H1 (cell line): ENCODE data around the gene SF3B3. TPM values are rescaled to one million over a fixed set of nuclear protein-coding genes. Genes with fewer than 3 reads are reported as not detected.

Source experiments
- CTCF ChIA-PET: fragments of 300-600 bp; sonication (Branson Sonifier 250); formaldehyde crosslinking; loops from one replicate; lab custom pipeline; 2021; ENCODE audit not compliant: partially characterized antibody; lab: Charles Lee
- POLR2A ChIA-PET: fragments of 300-600 bp; sonication (Branson Sonifier 250); formaldehyde crosslinking; loops from one replicate; lab custom pipeline; 2021; ENCODE audit warnings: inconsistent platforms; ENCODE audit not compliant: partially characterized antibody; lab: Charles Lee
- DNase-seq, 2 experiments: peaks; one replicate each; pipeline versions ENCODE4 v3.0.0 to v3.0.0-alpha.2; 2010 to 2022; ENCODE audit warnings: low spot score in 2 of 2, low read depth in 1 of 2, mixed read lengths in 1 of 2
- FAIRE-seq: peaks from 2 replicates; lab custom pipeline; 2011; peaks lifted over from hg19 to GRCh38; lab: Jason Lieb, UNC
- H2AFZ ChIP-seq: 2 replicates; pipeline ENCODE4 v1.8.1; 2012; ENCODE audit warnings: low read length, inconsistent platforms
- H2AK5ac ChIP-seq: 2 replicates; pipeline ENCODE4 v1.6.1; 2013; ENCODE audit warnings: low read depth, low read length
- H2BK120ac ChIP-seq: replicated peaks from 2 replicates; pipeline ENCODE3; 2013; ENCODE audit warnings: low read depth, low read length, inconsistent platforms
- H2BK12ac ChIP-seq: 2 replicates; pipeline ENCODE4 v1.6.1; 2013; ENCODE audit warnings: low read depth, low read length
- H2BK15ac ChIP-seq: 2 replicates; pipeline ENCODE4 v1.6.1; 2013; ENCODE audit warnings: low read length
- H2BK20ac ChIP-seq: 2 replicates; pipeline ENCODE4 v1.6.1; 2013; ENCODE audit warnings: low read length
- H2BK5ac ChIP-seq: 2 replicates; pipeline ENCODE4 v1.6.1; 2013; ENCODE audit warnings: low read depth, low read length
- H3K14ac ChIP-seq: 2 replicates; pipeline ENCODE4 v1.6.1; 2013; ENCODE audit warnings: inconsistent platforms; ENCODE audit not compliant: insufficient read length
- H3K18ac ChIP-seq: 2 replicates; pipeline ENCODE4 v1.6.1; 2013; ENCODE audit warnings: low read length; ENCODE audit errors: extremely low read depth
- H3K23ac ChIP-seq: 2 replicates; pipeline ENCODE4 v1.6.1; 2013; ENCODE audit warnings: inconsistent platforms; ENCODE audit not compliant: insufficient read length
- H3K23me2 ChIP-seq: 2 replicates; pipeline ENCODE4 v1.6.1; 2013; ENCODE audit warnings: low read depth, low read length
- H3K27ac ChIP-seq: 2 replicates; pipeline ENCODE4 v1.6.1; 2011; ENCODE audit warnings: low read depth, low read length, inconsistent platforms
- H3K27me3 ChIP-seq, 4 experiments: replicated peaks in 1 of 4; 1 replicate in 1 of 4; 2 replicates in 3 of 4; pipeline versions ENCODE4 v1.6.1 to v1.8.1; 2011 to 2013; ENCODE audit warnings: low read length in 3 of 4, mild to moderate bottlenecking in 3 of 4, inconsistent platforms in 2 of 4, mixed read lengths in 2 of 4, moderate library complexity in 1 of 4; ENCODE audit not compliant: control insufficient read depth in 3 of 4, insufficient read depth in 3 of 4; ENCODE audit errors: extremely low read depth in 1 of 4
- H3K36me3 ChIP-seq, 4 experiments: 2 replicates each; pipeline versions ENCODE4 v1.6.1 to v1.8.1; 2011 to 2013; ENCODE audit warnings: mild to moderate bottlenecking in 4 of 4, low read length in 3 of 4, moderate library complexity in 2 of 4, control low read depth in 1 of 4, inconsistent platforms in 1 of 4; ENCODE audit not compliant: insufficient read depth in 4 of 4, control insufficient read depth in 2 of 4
- H3K4ac ChIP-seq: replicated peaks from 2 replicates; pipeline ENCODE3; 2013; ENCODE audit warnings: low read length, low read depth, mixed read lengths, inconsistent platforms; ENCODE audit not compliant: insufficient read length
- H3K4me1 ChIP-seq, 4 experiments: replicated peaks in 1 of 4; 1 replicate in 1 of 4; 2 replicates in 3 of 4; pipeline versions ENCODE4 v1.6.1 to v1.8.1; 2011 to 2013; ENCODE audit warnings: low read length in 3 of 4, inconsistent platforms in 2 of 4, mixed read lengths in 1 of 4; ENCODE audit not compliant: insufficient read depth in 4 of 4, control insufficient read depth in 3 of 4
- H3K4me2 ChIP-seq, 2 experiments: 2 replicates each; pipeline versions ENCODE4 v1.6.1 to v1.8.1; 2011 to 2013; ENCODE audit warnings: low read depth in 2 of 2, low read length in 2 of 2, control low read depth in 1 of 2, inconsistent platforms in 1 of 2, mild to moderate bottlenecking in 1 of 2; ENCODE audit not compliant: insufficient read depth in 1 of 2
- H3K4me3 ChIP-seq, 4 experiments: fragments of 200-600, 300-600 bp in 1 of 4; sonication (generic), shearing (Covaris generic), sonication (Bioruptor Twin) in 1 of 4; 2 replicates each; pipeline versions ENCODE4 v1.5.1 to v1.8.1; 2011 to 2016; ENCODE audit warnings: low read length in 4 of 4, low read depth in 3 of 4, control low read depth in 2 of 4, inconsistent platforms in 2 of 4, mild to moderate bottlenecking in 2 of 4, mixed read lengths in 1 of 4, moderate library complexity in 1 of 4; ENCODE audit not compliant: insufficient read depth in 2 of 4; ENCODE audit errors: extremely low read depth in 1 of 4
- H3K56ac ChIP-seq: replicated peaks from 2 replicates; pipeline ENCODE3; 2013; ENCODE audit warnings: low read depth, mild to moderate bottlenecking, mixed read lengths, low read length, inconsistent platforms; ENCODE audit not compliant: insufficient read length
- H3K79me1 ChIP-seq: 2 replicates; pipeline ENCODE4 v1.6.1; 2013; ENCODE audit warnings: low read depth, low read length, control low read depth
- H3K79me2 ChIP-seq, 2 experiments: 2 replicates each; pipeline versions ENCODE4 v1.6.1 to v1.8.1; 2012 to 2013; ENCODE audit warnings: low read length in 2 of 2, mild to moderate bottlenecking in 2 of 2, inconsistent platforms in 1 of 2; ENCODE audit not compliant: insufficient read depth in 2 of 2, control insufficient read depth in 1 of 2
- H3K9ac ChIP-seq, 4 experiments: replicated peaks in 1 of 4; 1 replicate in 1 of 4; 2 replicates in 3 of 4; pipeline versions ENCODE4 v1.6.1 to v1.8.1; 2011 to 2013; ENCODE audit warnings: low read depth in 3 of 4, low read length in 3 of 4, control low read depth in 2 of 4, mild to moderate bottlenecking in 2 of 4, moderate library complexity in 2 of 4, inconsistent platforms in 1 of 4; ENCODE audit errors: extremely low read depth in 1 of 4
- H3K9me3 ChIP-seq, 2 experiments: 2 replicates each; pipeline versions ENCODE4 v1.6.1 to v1.8.1; 2012 to 2013; ENCODE audit warnings: mild to moderate bottlenecking in 2 of 2, moderate library complexity in 2 of 2, control low read depth in 1 of 2, inconsistent platforms in 1 of 2, low read depth in 1 of 2, low read length in 1 of 2, mixed read lengths in 1 of 2; ENCODE audit not compliant: insufficient read depth in 2 of 2
- H4K20me1 ChIP-seq, 2 experiments: replicated peaks in 1 of 2; 2 replicates each; pipeline versions ENCODE3 to v1.8.1; 2011 to 2013; ENCODE audit warnings: inconsistent platforms in 2 of 2, low read length in 2 of 2, mild to moderate bottlenecking in 1 of 2; ENCODE audit not compliant: insufficient read depth in 2 of 2, control insufficient read depth in 1 of 2
- H4K5ac ChIP-seq: 2 replicates; pipeline ENCODE4 v1.6.1; 2013; ENCODE audit warnings: low read length, low read depth, mixed read lengths, inconsistent platforms; ENCODE audit not compliant: insufficient read length
- H4K8ac ChIP-seq: 2 replicates; pipeline ENCODE4 v1.8.0; 2013; ENCODE audit warnings: mild to moderate bottlenecking, moderate library complexity, low read length, inconsistent platforms; ENCODE audit not compliant: insufficient read depth; ENCODE audit errors: extremely low read depth
- H4K91ac ChIP-seq: replicated peaks from 2 replicates; pipeline ENCODE3; 2013; ENCODE audit warnings: low read length, mixed read lengths, inconsistent platforms; ENCODE audit not compliant: insufficient read length
- CBX8 ChIP-seq: fragments of 300-800, 300-1000 bp; sonication (generic); IDR thresholded peaks from 2 replicates; pipeline ENCODE4 v1.7.1; 2016; ENCODE audit warnings: low read depth, low read length, borderline replicate concordance
- EGR1 ChIP-seq: IDR thresholded peaks from 2 replicates; pipeline ENCODE4 v1.6.1; 2011; ENCODE audit warnings: low read depth, low read length, borderline replicate concordance
- HDAC2 ChIP-seq, 2 experiments: fragments of 300-600 bp in 1 of 2; sonication (generic) in 1 of 2; IDR thresholded peaks; 2 replicates each; pipeline ENCODE4 v1.6.1; 2011 to 2012; ENCODE audit warnings: low read depth in 2 of 2, low read length in 2 of 2, mild to moderate bottlenecking in 2 of 2, moderate library complexity in 2 of 2, borderline replicate concordance in 1 of 2, inconsistent platforms in 1 of 2
- MAFK ChIP-seq: IDR thresholded peaks from 2 replicates; pipeline ENCODE4 v1.6.1; 2012; ENCODE audit warnings: low read depth, mild to moderate bottlenecking, improper control_type of control experiment, low read length
- RFX5 ChIP-seq: IDR thresholded peaks from 2 replicates; pipeline ENCODE4 v1.6.1; 2011; ENCODE audit warnings: low read depth, low read length, improper control_type of control experiment, borderline replicate concordance
- RXRA ChIP-seq: IDR thresholded peaks from 2 replicates; pipeline ENCODE4 v1.6.1; 2011; ENCODE audit warnings: low read depth, mild to moderate bottlenecking, low read length, moderate library complexity; ENCODE audit not compliant: insufficient read depth
- SIN3A ChIP-seq, 2 experiments: IDR thresholded peaks in 1 of 2; conservative IDR thresholded peaks in 1 of 2; 2 replicates each; pipeline ENCODE4 v1.6.1; 2011 to 2012; ENCODE audit warnings: low read length in 2 of 2, improper control_type of control experiment in 1 of 2, low read depth in 1 of 2, mild to moderate bottlenecking in 1 of 2
- SRF ChIP-seq: IDR thresholded peaks from 2 replicates; pipeline ENCODE4 v1.6.1; 2011; ENCODE audit warnings: mild to moderate bottlenecking, low read depth, low read length, moderate library complexity
- WGBS, 2 experiments: shearing (Covaris generic) in 1 of 2; methylation state at CpG; one replicate each; pipeline versions ENCODE4 v1.1.6 to v1.1.7; 2013 to 2015; ENCODE audit warnings: low lambda C conversion rate in 2 of 2, mixed read lengths in 2 of 2, inconsistent platforms in 1 of 2, low coverage in 1 of 2, missing lambda C conversion rate in 1 of 2; ENCODE audit not compliant: insufficient replicate concordance in 2 of 2, insufficient coverage in 1 of 2, insufficient read length in 1 of 2; ENCODE audit errors: extremely low coverage in 1 of 2, missing lambda C conversion rate in 1 of 2; 5-methylcytosine and 5-hydroxymethylcytosine counted together
- polyA plus RNA-seq, 7 experiments: library from polyadenylated mRNA; depleted of rRNA in 3 of 7; stranded (reverse) in 5 of 7; unstranded in 2 of 7; fragments of >200 nt in 5 of 7; fragments of 200-250 nt in 2 of 7; gene quantifications; 1 replicate in 5 of 7; 2 replicates in 1 of 7; 4 replicates in 1 of 7; pipeline versions ENCODE4 v1.2.1 to v1.2.3, GENCODE V29; 2011 to 2013; ENCODE audit warnings: missing spikeins in 2 of 7, mixed read lengths in 2 of 7
- total RNA-seq: library from RNA; stranded (reverse); fragmentation: NEBNext Ultra II Directional; extraction: Animal tissue kit (Norgen Biotek cat#: 25700); gene quantifications from 2 replicates; pipeline ENCODE4 v1.2.1, GENCODE V29; 2021

SF3B3 gene
- total and polyA plus RNA-seq, 2 of the 8 experiments (the other 6 are each of a cell fraction or from before 2014, with no cell fraction given) = 241 to 521 TPM

- no peak overlapping the region for H3K18ac ChIP-seq
- H2BK12ac ChIP-seq = no peak overlapping the region
- peaks cover 65 to 99% (median 84%) of the 10 kb centered on the region in 4 experiments for H3K36me3 ChIP-seq
- no peak overlapping the region for H4K91ac ChIP-seq
- H4K5ac ChIP-seq = no peak overlapping the region
- 82% methylated on average over 1 of the region's 1 CpG; no CpG with 5 or more reads in 1 of the 2 experiments for WGBS, 2 experiments
- H3K4me2 ChIP-seq = no peak overlapping the region
- H4K8ac ChIP-seq = no peak overlapping the region
- no peak overlapping the region for H3K9ac ChIP-seq
- H3K14ac ChIP-seq = no peak overlapping the region
- H3K4ac ChIP-seq = no peak overlapping the region
- H2AK5ac ChIP-seq = no peak overlapping the region
- H3K27ac ChIP-seq = no peak overlapping the region
- DNase-seq (no peak), FAIRE-seq (no peak)
- peaks cover 3 to 73% of the 10 kb centered on the region in 2 experiments; a peak in 3 of 4 replicates for H3K79me2 ChIP-seq
- H3K27me3 ChIP-seq = no peaks in the 10 kb centered on the region
- H3K4me1 ChIP-seq = no peaks in the 10 kb centered on the region
- H2BK20ac ChIP-seq = no peak overlapping the region
- no peaks in the 10 kb centered on the region for H3K9me3 ChIP-seq
- no peak overlapping the region for H2BK15ac ChIP-seq
- no peak overlapping the region for H2AFZ ChIP-seq
- no peak overlapping the region for H2BK120ac ChIP-seq
- H3K23ac ChIP-seq = no peak overlapping the region
- ChIA-PET POLR2A (interaction anchor here (0.8 to 22.7 kb wide), 5 partner anchors 9 to 21 kb away, joined by 3 to 525 read pairs (median 5); partner anchors contain the start of genes COG4 and SF3B3), CTCF (interaction anchor here (0.9 kb wide), 1 partner anchor 15 kb away, joined by 3 read pairs; no protein-coding TSS in a partner anchor)
- H3K4me3 ChIP-seq = no peak overlapping the region
- no peak overlapping the region for H2BK5ac ChIP-seq
- H3K23me2 ChIP-seq = no peaks in the 10 kb centered on the region
- peaks cover 8 to 30% of the 10 kb centered on the region in 2 experiments for H4K20me1 ChIP-seq
- H3K79me1 ChIP-seq = peaks cover 6% of the 10 kb centered on the region
- H3K56ac ChIP-seq = no peak overlapping the region
- TF ChIP-seq RXRA = no peak
- no peak for TF ChIP-seq MAFK
- no peak for TF ChIP-seq EGR1
- no peak for TF ChIP-seq SRF
- TF ChIP-seq RFX5 = no peak
- no peak for TF ChIP-seq CBX8
- no peak for TF ChIP-seq SIN3A (conservative IDR thresholded peaks at IDR 0.05 in 1 of 2, IDR thresholded peaks at IDR 0.05 in 1 of 2; ENCODE audit: low read depth in 1 of 2, low read length in 2 of 2)
- TF ChIP-seq HDAC2 (IDR thresholded peaks at IDR 0.05; ENCODE audit: borderline replicate concordance in 1 of 2, low read depth in 2 of 2, low read length in 2 of 2) = no peak
Measured at GRCh38 chr16:70544548-70544947, 20.9 kb downstream of the SF3B3 start.
